SIG-M5 (cell line): ENCODE data around the gene TBC1D2B.

Source experiments
- DNase-seq: peaks from one replicate; lab custom pipeline; 2025; lab: John Stamatoyannopoulos, UW

TBC1D2B gene

DNA sequence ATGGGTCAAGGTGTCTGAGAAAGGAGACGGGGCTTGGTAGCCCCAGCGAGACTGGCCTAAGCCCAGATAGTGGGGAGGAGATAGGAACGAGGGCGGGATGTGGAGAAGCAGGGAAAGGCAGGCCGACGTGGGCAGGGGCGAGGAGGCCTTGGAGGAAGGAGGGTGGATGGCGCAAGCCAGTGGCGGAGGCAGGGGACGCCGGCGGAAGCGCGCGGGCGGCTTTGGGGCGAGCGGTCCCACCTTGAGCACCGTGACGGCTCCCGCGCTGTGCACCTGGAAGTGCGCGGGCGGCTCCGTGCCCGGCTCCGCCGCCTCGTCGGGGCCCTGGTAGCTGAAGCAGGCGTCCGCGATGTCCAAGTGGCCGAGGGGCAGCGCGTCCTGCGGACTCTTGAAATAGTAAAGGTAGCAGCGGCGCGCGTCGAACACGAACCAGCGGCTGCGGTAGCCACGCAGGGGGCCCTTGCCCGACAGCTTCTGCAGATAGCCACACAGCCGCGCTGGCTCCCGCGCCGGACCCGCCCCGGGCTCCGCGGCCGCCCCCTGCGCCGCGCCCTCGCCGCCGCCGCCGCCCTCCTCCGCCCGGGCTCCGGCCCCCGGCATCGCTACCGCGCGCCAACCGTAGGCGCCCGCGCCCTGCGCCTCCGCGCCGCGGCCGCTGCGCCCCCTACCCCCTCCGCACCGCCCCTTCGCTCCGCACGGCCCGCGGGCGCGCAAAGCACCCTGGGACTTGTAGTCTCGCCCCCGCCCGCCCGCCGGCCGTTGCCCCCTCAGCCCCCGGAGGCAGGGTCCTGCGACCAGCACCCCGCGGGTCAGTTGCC, at the start of gene TBC1D2B:
Gene TBC1D2B (minus strand): TSS at position 659 of the 818 bp plus-strand sequence. CDS start 59 bp downstream, at position 600.
- no peak for DNase-seq

DNA sequence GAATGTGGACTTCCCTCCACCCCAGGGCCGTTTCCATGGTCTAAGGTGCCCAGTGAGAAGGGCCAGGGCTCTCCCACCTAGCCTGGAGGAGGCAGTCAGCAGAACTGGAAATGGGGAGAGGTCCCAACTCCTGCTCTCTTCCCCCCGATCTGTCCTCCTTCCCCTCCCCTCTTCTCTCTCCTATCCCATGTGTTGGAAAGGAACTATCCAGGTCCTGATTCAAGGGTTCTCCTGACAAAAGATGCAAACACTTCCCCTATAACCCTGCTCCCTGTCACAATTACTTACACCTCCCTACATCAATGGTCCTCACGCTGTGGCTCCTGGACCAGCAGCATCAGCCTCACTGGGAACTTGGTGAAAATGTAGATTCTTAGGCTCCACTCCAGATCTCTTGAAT, 47.8 kb upstream of the TBC1D2B start:
- no peak for DNase-seq

DNA sequence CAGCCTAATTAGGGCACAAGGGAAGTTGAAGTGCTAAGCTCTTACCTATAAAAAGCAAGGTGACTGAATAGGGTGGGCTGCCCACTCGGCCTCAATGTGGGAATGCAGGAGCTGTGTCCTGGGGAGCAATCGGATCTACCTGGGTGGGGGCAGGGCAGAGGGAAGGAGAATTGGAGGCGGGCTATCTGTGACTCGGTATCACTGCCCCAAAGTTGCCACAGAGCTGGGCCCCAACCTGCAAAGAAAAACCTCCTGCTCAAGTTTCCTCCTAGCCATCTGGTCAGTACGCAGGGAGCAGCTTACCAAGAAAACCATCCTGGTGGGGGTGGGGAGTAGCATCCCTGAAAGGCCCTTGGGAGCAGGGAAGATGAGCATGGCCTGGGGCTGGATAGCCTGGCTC, 43.0 kb upstream of the TBC1D2B start:
- no peak for DNase-seq

DNA sequence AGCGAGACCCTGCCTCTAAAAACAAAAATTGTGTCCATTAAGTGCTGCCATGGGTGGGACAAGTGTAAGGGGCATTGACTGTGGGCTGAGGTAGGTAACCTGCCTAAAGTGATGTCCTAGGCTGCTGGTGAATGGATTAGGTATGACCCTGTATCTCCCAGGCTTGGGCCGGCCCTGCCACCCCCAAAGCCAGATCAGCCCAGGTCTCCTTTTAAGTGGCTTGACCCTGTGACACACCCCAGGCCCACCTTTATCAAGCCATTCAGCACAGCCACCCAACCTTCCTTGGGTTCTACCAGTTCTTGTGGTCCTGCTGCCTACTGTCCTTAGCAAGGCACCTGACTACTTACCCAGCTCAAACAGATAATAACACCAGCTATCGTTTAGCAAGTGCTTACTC, 35.0 kb upstream of the TBC1D2B start:
- DNase-seq = no peak

DNA sequence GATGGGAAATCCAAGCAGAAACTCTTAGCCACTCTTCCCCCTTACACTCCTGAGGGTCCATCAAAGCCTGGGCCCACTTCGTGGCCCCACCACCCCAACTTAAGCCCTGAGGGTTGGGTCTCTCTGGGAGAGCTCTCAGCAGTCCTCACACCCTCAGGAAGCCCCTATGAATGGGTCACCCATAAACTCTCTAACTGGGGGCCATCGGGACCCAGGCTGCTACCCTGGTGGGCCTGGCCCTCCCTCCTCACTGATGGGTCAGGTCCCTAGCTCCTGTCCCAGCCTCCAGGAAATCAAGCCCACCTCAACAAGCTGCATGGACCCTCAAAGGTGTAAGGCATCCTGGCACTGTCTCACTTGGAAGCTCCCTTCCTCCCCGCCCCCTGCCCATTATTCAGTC, 34.3 kb upstream of the TBC1D2B start:
- DNase-seq = no peak

DNA sequence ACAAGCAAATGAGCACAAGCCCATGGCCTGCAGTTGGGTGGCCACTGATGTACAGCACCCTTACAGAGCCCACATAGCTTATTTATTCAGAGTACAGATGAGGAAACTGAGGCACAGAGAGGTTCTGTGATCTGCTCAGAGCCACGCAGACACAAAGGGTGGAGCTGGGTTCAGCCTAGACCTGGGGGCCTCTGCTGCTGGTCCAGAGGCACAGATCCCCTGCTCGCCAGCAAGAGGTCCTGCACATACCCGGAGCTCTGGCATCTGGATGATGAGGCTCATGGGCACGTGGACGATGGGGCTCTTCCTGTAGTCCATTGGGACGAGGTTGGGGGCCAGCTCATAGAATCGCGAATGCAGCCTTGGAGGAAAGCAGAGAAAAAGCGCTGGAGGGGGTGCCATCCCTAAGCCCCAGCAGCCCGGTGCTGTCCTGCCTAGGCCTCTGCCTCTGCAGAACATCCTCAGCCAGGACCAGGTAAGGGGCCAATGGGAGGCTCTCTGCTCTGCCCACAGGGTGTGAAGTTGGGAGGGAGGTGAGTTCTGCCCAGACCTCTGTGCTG, 33.5 kb upstream of the TBC1D2B start:
- DNase-seq = no peak

DNA sequence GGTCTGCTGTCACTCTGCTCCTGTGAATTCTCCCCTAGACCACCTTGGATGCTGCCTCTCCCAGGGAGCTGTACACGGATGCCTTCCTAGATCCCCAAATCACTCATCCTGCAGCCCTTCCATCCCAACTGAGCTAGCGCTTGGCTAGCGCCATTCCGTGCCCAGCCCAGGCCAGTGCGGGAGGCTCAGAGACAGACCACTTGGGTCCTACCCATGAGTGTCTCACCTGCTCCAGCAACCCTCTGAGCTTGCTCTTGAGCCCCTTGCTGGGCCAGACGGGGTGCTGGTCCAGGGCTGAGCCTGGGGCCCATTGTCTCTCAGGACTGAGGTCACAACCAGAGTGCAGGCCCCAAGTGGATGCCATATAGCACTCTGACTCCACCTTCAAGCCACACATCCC, 32.6 kb upstream of the TBC1D2B start:
- DNase-seq = no peak

DNA sequence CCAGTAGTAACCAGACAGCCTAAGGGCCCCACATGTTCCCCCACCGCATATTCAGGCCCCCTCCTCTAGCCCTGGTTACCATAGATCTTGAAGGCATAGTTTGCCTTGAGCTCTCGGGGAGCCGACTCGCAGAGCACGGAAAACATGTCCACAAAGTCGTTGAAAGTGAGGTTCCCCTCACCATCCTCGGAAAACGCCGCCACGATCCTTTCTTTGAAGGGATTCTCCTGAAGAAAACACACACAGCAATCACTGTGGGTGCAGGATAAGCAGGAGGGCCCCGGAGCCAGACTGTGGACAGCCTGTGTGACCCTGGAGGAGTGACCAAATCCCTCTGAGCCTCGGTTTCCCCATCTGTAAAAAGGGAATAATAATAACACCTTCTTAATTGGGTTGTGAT, 31.6 kb upstream of the TBC1D2B start:
- DNase-seq = no peak

DNA sequence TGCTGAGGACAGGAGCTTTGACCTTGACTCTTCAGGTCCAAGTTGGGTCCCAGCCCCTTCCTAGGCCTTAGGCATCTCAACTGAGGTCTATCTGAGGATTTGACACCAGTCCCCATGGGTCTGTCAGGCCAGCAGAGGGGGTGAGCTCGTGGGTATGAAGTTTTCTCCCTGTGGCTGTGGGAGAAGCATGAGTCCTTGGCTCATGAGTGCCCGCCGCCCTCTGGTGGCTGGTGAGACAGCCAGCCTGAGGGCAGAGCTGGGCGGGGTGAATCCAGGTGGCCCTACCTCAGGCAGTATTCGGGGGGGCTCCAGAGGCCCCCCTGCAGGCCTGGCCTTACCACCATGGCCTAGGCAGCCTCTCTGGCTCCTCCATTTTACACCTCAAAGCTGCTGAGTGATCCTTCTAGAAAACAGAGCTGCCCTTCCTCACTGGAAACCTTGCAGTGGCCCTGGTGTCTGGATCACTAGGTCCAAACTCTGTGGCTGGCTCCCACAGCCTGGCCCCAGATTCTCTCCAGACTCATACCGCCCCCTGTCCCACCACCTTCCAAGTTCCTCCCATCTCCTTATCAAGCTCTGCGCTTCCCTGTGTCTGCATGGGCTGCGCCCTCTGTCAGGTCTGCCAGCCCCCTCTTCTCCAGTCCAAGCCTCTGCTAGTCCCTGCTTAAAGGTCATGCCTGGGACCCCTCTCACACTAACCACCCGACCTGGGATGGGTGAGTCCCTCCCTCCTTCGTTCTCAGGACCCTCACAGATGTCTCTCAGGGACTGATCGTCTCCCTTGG, 31.0 kb upstream of the TBC1D2B start:
- peak; percentile 17 for DNase-seq

DNA sequence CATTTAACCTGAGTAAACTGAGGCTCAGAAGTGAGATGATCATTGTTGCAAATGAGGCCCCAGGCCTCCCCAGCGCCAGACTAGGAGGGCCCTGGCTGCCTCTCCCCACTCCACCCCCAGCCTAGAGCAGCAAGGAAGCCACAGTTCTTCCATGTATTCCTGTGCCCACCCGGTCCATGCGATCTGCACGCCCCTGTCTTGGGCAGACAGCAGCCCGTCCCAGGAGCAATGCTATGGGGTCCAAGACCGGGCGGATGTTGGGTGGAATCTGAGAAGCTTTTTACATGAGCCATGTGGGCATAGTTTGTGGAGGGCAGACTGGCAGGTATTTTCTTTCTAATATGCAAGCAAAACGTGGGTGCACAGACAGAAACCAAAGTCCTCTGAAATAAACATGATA, 30.0 kb upstream of the TBC1D2B start:
- no peak for DNase-seq

DNA sequence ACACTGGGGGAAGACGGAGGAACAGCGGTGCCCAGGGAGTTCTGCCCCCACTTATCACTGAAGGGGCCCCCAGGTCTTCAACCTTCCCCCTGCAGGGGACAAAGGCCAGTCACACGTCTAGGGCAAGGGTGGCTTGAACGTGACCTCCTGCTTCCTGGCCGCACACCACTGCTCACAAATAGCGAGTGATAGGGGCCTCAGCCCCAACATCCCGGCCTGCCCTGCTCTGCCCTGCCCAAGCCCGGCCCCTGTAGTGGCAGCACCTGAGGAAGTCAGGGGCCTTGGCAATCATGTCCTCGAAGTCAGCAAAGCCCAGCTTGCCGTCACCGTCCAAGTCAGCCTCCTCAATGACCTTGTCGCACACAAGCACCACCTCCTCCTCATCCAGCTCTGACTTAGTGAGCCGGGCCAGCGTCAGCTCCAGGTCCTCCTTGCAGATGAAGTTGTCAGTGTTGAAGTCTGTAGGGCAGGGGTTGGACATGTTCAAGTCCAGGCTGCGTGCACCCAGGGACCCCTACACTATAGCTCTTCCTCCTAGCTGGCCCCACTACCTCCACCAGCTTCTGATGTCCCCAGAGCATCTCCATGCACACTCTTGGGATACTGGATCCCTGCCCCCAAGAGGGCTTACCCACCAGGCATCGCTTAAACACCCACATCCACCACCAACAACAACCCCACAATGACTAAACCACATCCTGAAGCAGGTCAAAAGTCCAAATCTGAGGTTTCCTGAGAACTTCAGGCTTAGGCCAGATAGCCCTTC, 28.1 kb upstream of the TBC1D2B start:
- DNase-seq = no peak

DNA sequence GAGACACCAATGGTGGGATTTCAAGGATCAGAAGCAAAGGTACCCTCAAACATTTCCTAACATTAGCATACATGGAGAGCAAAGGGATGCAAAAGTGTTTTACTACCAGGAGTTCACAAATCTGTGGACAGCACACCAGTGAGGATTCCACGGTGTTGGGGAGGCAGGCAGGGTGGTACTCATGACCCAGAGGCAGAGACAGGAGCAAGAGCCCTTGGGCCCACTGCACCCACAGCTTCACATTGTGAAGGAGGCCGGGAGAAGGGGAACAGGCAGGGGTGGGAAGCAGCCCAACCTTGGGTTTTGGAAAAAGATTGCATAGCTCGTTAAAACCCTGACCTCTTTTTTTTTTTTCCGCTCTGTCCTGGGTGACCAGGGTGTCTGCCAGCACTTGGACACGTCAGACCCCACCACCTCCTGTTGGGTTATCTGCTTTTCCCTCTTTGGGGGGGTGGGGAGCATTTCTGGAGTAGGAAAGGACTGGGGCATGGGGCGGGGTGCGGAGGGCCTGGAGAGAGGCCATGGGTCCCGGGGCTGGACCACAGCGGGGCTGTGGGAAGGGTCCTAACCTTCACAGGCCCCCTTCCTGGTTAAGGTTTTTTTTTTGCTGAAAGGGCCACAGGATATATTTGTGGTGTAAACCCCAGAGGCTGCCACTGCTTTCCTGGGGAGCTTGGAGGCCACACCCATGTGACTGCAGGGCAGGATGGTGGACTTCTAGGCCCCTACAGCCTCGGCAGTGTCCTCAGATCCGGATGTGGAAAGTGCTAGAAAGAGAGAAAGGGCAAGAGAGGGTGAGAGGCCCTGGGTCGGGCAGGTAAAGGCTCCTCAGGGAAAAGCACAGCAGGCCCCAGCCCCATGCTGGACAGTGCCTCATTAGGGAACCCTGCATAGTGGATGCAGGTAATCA, 27.3 kb upstream of the TBC1D2B start:
- DNase-seq = no peak

DNA sequence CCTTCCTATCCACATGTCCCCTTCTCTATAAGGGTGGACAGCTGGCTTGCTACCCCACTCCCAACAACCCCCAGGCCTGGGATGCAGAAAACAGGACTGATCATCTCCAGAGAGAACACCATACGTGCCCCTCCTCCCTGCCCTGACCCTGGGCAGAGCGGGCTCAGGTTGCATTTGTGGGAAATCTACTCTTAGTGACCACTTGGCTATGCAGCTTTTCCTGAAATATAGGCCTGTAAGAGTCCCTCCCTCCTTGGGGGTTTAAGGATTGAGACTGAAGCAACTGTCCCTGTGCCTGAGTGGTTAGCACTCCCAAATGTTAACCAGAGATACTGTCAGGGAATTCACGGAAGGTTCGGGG, 26.6 kb upstream of the TBC1D2B start:
- no peak for DNase-seq

DNA sequence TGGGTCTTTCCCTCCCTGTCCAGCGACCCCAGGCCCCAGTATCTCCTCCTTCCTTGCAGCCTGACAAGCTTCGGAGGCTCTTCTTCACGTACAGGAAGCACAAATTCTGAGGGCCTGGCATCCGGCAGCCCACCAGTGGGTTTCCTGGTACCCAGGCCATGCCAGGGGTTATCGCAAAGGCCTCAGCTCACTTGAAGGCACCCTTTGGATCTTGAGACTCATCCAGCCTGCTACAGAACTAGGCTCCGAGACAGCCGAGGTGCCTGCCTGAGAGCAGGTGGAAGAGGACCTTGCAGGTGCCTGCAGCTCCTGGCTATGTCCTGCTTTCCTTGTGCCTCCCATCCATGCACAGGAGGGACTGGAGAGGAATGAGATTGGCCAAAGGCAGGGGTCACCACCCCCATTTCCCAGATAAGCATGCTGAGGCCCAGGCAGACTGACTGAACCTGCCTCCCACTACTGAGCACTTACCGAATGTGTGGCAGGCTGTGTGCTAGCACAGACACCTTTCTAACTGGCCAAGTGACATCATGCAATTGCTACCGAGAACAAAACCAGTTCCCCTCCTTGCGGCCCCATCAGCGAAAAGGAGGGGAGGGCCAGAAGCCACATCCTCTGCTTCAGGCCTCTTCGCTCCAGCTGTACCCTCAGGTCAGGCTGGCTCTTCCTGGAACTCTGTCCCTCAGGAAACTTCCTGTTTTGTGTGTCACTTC, 26.1 kb upstream of the TBC1D2B start:
- no peak for DNase-seq

DNA sequence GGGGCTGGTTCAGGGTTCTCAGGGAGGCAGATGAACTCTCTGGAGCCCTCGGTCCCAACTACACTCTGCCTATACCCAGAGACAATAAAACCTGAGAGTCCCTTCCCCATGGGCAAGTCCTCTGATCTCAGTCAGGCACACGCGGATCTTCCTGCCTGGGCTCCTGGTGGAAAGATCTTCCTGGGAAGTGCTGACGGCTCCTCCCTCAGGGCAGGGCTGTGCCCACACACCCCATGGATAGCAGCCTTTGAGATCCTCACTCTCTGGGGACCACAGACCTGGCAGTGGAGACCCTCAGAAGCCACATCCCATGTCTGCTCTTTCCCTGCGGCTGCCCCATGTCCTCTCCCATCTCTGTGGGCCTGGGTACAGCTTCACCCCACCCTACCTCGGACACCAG, 25.2 kb upstream of the TBC1D2B start:
- DNase-seq = no peak

DNA sequence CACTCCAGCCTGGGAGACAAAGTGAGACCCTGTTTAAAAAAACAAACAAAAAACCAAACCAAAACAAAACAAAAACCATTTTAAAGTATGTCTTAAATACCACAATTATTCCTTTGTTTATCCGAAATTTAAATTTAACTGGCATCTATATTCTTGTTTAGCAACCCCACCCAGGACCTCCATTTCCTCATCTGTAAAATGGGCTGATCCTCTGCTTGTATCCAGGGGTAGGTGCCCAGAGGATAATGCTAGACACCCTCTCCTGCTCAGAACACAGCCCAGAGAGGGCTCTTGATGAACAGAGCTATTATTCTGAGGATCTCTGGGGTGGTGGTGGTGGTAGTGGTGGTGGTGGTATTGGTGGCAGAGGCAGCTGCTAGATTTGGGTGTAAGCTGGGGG, 24.7 kb upstream of the TBC1D2B start:
- no peak for DNase-seq

DNA sequence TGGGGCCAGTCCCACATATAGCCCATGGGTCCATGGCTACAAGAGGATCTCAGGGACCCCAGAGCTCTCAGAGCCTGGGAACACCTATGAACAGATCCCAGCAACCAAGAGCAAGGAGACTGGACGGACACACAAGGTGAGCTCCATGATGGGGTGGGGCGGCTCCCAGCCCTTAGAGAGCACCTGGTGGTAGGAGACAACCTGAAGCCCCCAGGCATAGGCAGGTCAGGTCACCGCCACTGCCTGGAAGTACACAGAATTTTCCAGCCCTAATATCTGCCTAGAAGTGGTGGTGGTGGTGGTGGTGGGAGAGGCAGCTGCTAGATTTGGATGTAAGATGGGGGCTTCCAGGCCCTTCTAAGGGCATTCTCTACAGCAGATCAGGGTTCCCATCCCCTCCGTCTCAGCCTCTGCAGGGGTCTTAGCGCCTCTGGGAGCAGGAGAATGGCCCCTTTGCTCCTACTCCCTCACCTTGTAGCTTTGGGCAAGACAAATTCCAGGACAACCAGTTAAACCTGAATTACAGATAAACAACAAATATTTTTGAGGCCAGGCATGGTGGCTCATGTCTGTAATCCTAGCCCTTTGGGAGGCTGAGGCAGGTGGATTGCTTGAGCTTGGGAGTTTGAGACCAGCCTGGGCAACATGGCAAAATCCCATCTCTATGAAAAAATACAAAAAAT, 24.1 kb upstream of the TBC1D2B start:
- no peak for DNase-seq

DNA sequence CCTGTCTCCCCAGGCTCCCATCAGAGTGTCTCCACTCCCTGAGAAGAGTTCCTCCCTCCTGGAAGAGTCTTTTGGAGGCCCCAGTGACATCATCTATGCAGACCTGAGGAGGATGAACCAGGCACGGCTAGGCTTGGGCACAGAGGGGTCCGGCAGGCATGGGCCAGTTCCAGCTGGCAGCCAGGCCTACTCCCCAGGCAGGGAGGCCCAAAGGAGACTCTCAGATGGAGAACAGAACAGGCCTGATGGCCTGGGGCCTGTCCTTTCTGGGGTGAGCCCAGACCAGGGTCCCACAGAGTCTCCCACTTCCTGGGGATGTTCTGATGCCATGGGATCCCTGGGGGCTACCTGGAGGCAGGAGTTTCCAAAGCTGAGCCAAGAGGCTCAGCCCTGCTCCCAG, 23.4 kb upstream of the TBC1D2B start:
- DNase-seq = no peak

DNA sequence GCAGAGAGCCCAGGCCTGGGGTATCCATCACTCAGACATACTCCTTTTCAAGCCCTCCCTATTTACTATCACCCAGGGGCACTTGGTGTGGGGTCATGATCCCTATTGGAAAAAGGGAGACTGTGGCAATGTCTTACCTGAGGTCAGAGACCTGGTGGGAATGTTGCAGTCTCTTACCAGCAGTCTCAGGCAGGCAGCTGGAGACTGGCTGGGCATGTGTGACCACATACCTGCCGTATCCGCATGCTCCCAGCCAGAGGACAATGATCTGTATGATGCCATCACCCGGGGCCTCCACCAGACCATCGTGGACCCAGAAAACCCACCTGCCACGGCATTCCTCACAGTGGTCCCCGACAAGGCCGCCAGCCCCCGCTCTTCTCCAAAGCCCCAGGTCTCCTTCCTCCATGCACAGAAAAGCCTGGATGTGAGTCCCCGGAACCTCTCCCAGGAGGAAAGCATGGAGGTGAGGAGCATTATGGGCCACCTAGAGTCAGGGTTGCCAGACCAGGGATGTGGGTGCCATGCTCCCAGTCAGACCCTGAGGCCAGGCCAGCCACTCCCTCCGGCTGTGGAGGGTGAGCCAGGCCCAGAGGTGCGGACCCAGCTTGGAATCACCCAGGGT, 20.7 kb upstream of the TBC1D2B start:
- no peak for DNase-seq

DNA sequence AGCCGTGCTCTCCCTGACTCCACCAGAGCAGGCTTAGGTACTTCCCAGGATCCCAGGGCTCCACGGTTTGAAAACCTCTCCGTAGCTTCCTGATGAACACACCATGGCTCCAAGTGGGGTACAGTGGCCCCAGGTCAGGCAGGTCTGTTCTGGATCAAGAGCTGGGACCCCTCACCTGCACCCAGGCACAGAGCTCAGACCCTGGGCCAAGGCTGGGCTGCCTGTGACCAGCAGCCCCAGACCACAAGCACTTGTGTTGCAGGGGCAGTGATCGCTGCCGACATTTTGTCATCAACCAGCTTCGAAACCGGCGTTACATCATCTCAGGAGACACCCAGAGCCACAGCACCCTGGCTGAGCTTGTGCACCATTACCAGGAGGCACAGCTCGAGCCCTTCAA, 20.2 kb upstream of the TBC1D2B start:
- DNase-seq = no peak
